Measurements from ENCODE around the gene SIDT1. TPM values are rescaled to one million over a fixed set of nuclear protein-coding genes. Genes with fewer than 3 reads are reported as not detected.
A peak's percentile ranks its signal among the peaks of the same experiment; 100 is the strongest.

Gene SIDT1
- total RNA-seq, 1 experiment from 2014 or later: not detected

DNA sequence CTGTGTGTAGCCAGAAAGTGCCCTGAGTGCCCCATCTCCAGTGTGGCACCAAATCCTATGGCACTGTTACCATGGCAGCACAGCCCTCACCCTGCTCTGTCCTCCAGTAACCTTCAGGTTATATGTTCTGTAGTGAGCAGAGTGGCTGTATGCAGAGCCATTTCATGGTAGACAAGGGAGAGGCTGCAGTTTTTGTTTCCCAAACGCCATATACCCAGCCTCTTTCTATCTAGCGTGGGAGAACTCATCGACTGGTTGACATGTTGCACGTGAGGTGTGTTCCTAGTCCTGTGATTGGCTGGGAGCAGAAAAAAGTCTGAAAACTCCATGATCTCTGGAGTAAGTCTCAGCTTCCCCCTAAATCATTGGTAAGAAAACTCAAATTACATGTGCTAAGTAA lies 2.0 kb downstream of the SIDT1 start:
- Histone ChIP-seq H3K27me3 (ENCODE audit: control insufficient read depth, insufficient read depth, low read length) (peaks cover 66% of the 10 kb centered on the region), H3K9me3 (ENCODE audit: control insufficient read depth, insufficient read depth, low read depth, low read length) (no peaks in the 10 kb centered on the region), H3K27ac (ENCODE audit: low read length) (no peak overlapping the region), H3K36me3 (ENCODE audit: control insufficient read depth, insufficient read depth, low read length) (no peaks in the 10 kb centered on the region), H3K4me1 (ENCODE audit: control insufficient read depth, insufficient read depth, low read length) (peaks cover 10% of the 10 kb centered on the region), H3K4me3 (ENCODE audit: low read depth in 2 of 2, low read length in 2 of 2) (no peak overlapping the region)
- in situ Hi-C loops (cut with HindIII; ENCODE audit: low pct_unique_long_range_greater_than_20kb, low sequenced_read_pairs): no loop called here
- TF ChIP-seq, protein P1, sequence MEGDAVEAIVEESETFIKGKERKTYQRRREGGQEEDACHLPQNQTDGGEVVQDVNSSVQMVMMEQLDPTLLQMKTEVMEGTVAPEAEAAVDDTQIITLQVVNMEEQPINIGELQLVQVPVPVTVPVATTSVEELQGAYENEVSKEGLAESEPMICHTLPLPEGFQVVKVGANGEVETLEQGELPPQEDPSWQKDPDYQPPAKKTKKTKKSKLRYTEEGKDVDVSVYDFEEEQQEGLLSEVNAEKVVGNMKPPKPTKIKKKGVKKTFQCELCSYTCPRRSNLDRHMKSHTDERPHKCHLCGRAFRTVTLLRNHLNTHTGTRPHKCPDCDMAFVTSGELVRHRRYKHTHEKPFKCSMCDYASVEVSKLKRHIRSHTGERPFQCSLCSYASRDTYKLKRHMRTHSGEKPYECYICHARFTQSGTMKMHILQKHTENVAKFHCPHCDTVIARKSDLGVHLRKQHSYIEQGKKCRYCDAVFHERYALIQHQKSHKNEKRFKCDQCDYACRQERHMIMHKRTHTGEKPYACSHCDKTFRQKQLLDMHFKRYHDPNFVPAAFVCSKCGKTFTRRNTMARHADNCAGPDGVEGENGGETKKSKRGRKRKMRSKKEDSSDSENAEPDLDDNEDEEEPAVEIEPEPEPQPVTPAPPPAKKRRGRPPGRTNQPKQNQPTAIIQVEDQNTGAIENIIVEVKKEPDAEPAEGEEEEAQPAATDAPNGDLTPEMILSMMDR (IDR thresholded peaks at IDR 0.05): no peak
- no peak for TF ChIP-seq TCF7L2 (IDR thresholded peaks at IDR 0.05; ENCODE audit: low read depth, low read length)
- TF ChIP-seq SIN3A (IDR thresholded peaks at IDR 0.05; ENCODE audit: borderline replicate concordance, insufficient read depth, low read depth, low read length): no peak
- TF ChIP-seq, protein P2, sequence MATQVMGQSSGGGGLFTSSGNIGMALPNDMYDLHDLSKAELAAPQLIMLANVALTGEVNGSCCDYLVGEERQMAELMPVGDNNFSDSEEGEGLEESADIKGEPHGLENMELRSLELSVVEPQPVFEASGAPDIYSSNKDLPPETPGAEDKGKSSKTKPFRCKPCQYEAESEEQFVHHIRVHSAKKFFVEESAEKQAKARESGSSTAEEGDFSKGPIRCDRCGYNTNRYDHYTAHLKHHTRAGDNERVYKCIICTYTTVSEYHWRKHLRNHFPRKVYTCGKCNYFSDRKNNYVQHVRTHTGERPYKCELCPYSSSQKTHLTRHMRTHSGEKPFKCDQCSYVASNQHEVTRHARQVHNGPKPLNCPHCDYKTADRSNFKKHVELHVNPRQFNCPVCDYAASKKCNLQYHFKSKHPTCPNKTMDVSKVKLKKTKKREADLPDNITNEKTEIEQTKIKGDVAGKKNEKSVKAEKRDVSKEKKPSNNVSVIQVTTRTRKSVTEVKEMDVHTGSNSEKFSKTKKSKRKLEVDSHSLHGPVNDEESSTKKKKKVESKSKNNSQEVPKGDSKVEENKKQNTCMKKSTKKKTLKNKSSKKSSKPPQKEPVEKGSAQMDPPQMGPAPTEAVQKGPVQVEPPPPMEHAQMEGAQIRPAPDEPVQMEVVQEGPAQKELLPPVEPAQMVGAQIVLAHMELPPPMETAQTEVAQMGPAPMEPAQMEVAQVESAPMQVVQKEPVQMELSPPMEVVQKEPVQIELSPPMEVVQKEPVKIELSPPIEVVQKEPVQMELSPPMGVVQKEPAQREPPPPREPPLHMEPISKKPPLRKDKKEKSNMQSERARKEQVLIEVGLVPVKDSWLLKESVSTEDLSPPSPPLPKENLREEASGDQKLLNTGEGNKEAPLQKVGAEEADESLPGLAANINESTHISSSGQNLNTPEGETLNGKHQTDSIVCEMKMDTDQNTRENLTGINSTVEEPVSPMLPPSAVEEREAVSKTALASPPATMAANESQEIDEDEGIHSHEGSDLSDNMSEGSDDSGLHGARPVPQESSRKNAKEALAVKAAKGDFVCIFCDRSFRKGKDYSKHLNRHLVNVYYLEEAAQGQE (IDR thresholded peaks at IDR 0.05; ENCODE audit: insufficient read depth in 1 of 2, low read depth in 2 of 2, low read length in 1 of 2): no peak
- TF ChIP-seq POLR2AphosphoS5 (IDR thresholded peaks at IDR 0.05; ENCODE audit: low read depth, low read length): no peak
- no TSS peak for BruUV-seq (replicated peaks)
- ChIA-PET CTCF (no interaction called here), POLR2A (no interaction called here)
- DNase-seq (ENCODE audit: low read depth, low spot score) (no peak), ATAC-seq (peak; percentile 52; the same call in 1 of the 2 replicates)
- intact Hi-C loops (cut with micrococcal nuclease; ENCODE audit: unreplicated experiment): no loop called here

DNA sequence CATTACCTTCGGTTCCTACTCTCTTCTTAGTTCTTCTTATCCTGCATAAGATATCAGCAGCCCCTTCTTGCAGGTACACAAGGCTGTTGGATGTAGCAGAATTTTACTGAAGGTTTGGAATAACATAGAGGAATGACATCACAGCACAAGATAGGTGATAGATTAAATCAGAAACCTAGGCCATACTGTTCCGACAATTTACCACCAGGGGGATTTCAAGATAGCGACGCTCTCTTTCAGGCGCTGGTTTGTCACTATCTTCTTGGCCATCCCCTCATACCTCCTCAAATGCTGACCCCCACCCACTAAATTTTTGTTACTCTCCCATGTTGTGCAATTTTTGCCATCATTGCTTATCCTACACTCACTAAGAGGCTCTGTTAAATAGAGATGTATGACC lies 3.5 kb downstream of the SIDT1 start:
- Histone ChIP-seq H3K27me3 (ENCODE audit: control insufficient read depth, insufficient read depth, low read length) (peaks cover 56% of the 10 kb centered on the region), H3K36me3 (ENCODE audit: control insufficient read depth, insufficient read depth, low read length) (no peaks in the 10 kb centered on the region), H3K9me3 (ENCODE audit: control insufficient read depth, insufficient read depth, low read depth, low read length) (no peaks in the 10 kb centered on the region), H3K27ac (ENCODE audit: low read length) (no peak overlapping the region), H3K4me3 (ENCODE audit: low read depth in 2 of 2, low read length in 2 of 2) (no peak overlapping the region), H3K4me1 (ENCODE audit: control insufficient read depth, insufficient read depth, low read length) (peaks cover 10% of the 10 kb centered on the region)
- ATAC-seq (no peak), DNase-seq (ENCODE audit: low read depth, low spot score) (no peak)
- no TSS peak for BruUV-seq (replicated peaks)
- TF ChIP-seq, protein P1 (IDR thresholded peaks at IDR 0.05): peak; percentile 64
- TF ChIP-seq POLR2AphosphoS5 (IDR thresholded peaks at IDR 0.05; ENCODE audit: low read depth, low read length): no peak
- ChIA-PET CTCF (no interaction called here), POLR2A (no interaction called here)
- in situ Hi-C loops (cut with HindIII; ENCODE audit: low pct_unique_long_range_greater_than_20kb, low sequenced_read_pairs) (no loop called here), intact Hi-C loops (cut with micrococcal nuclease; ENCODE audit: unreplicated experiment) (loop anchor here (5.0 kb wide), 1 partner anchor 41 kb away; no protein-coding TSS in a partner anchor)
